GM12801 (cell line): ENCODE data around the gene RIC3.

Experiments
- TF ChIP-seq, protein P1 (sequence below): IDR thresholded peaks from one replicate; pipeline ENCODE4 v1.5.1; 2011; ENCODE audit warnings: control low read depth; ENCODE audit not compliant: insufficient read length; ENCODE audit errors: extremely low read depth

RIC3 gene

DNA sequence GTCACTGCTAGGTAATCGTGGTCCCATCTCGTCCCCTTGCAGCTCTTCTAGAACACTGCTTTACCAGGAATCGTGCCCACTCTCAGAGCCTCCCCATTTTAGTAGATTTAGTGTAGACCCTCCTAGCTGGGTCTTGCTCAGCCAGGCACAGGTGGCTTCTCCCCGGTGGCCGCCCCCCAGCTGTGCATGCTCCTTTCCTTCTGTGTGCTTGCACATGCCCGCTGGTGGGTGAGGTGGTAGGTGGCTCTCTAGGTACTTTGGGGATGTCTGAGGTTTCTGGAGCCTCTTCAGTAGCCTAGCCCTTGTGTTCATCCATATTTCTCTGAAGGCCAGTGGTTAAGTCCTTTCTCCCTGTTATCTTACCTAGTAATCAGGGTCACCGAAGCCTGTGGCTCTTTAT lies 82.3 kb downstream of the RIC3 start:
- TF ChIP-seq, protein P1, sequence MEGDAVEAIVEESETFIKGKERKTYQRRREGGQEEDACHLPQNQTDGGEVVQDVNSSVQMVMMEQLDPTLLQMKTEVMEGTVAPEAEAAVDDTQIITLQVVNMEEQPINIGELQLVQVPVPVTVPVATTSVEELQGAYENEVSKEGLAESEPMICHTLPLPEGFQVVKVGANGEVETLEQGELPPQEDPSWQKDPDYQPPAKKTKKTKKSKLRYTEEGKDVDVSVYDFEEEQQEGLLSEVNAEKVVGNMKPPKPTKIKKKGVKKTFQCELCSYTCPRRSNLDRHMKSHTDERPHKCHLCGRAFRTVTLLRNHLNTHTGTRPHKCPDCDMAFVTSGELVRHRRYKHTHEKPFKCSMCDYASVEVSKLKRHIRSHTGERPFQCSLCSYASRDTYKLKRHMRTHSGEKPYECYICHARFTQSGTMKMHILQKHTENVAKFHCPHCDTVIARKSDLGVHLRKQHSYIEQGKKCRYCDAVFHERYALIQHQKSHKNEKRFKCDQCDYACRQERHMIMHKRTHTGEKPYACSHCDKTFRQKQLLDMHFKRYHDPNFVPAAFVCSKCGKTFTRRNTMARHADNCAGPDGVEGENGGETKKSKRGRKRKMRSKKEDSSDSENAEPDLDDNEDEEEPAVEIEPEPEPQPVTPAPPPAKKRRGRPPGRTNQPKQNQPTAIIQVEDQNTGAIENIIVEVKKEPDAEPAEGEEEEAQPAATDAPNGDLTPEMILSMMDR = no peak

DNA sequence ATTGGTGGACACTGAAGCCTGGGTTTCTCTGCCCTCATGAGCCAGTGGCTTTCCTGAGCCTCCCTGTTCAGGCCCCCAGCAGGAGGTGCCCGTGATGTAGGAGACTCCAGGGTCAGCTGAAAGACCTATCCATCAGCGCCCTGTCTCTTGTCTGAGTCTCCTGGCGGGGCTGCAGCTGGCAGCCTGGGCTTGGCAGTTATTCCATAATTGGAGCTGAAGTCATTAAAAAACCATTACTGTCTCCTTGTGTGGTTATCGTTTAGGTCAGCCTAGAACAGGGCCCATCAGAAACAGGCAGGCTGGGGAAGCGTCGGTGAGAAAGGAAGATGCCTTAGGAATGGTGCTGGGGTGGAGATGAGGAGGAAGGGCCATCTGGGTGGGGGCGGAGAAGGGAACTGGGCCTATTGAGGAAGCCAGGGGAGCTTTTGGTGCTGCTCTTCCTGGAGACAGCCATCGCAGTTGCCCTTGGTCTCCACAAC lies 82.8 kb downstream of the RIC3 start:
- TF ChIP-seq, protein P1 = no peak

GRCh38 chr11:8085011-8085645 lies 83.7 kb downstream of the RIC3 start:
- TF ChIP-seq, protein P1 = no peak

DNA sequence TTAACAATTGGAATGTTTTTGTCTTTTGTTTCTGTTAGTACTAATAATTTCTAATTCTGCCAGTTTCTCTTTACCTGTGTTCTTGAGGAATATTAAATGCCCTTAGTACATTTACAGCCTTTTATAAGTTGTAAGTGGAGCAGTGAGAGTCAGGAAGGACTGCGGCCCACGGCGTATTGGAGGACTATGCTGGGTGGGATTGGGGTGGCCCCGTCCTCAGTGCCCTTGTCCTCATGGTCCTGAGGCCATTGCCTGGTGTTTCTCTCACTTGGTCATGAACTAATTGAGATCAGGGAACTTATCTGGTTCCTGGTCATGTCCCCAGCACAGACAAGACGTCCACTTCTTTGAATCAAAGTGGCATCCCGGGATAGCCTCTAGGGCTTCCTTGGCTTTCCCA lies 84.5 kb downstream of the RIC3 start:
- TF ChIP-seq, protein P1 = no peak

GRCh38 chr11:8083871-8084281 lies 84.9 kb downstream of the RIC3 start:
- TF ChIP-seq, protein P1 = no peak

DNA sequence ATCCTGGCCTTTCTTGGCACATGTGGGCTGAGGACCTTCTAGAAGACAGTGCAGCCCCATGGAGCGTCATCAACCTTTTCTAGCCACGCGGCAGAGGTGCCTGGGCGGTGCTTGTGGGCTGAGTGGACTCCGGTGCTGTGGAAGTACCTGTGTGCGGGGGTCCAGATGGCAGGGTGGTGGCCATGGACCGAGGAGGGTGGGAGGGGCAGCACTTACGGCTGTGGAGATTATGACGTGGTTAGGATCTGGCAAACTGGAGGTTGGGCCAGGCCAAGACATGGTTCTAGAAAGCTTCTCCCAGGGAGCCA lies 85.8 kb downstream of the RIC3 start:
- TF ChIP-seq, protein P1 = no peak

DNA sequence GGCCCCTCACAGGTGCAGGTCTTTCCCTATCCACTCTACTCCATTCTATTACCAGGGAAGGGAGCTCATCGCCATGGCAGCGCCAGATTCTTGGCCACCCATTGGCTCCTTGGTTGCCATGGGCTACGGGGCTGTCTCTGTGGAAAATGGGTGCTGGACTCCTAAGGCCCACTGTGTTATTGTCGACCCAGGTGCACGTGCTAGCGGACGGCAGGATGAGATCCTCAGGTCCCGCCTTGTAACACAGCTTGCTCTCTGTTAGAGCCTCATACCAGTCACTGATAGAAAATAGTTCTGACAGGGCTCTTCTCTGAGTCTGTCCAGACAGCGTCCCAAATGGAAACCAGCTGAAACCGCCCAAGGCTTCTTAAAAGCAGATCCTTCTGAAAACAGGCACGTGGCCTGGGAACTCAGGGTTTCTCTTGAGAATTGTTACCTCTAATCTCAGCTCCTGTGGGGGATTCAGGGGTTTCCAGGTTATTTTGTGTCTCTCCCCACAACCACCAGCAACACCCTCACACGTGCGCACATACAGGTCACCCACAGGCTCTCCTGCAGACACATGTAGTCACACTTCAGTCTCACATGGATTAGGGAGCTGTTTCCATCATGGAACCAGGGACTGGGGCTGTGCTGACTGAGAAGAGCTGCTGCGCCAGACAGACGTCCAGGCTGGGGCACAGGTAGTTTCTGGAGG lies 86.3 kb downstream of the RIC3 start:
- TF ChIP-seq, protein P1 = no peak
